Thyroid gland (tissue), 4 donors: ENCODE measurements around the gene LUC7L. TPM values are rescaled to one million over a fixed set of nuclear protein-coding genes. Genes with fewer than 3 reads are reported as not detected.

Experiments used
- DNase-seq, 2 donors: peaks; one replicate each; pipeline ENCODE4 v3.0.0-alpha.2; 2019
- H3K27ac ChIP-seq, 3 donors: fragments of 200-600 bp; sonication (generic); 1 replicate in 2 of 3; 2 replicates in 1 of 3; pipeline ENCODE4 v1.5.1; 2016 to 2019; ENCODE audit warnings: mild to moderate bottlenecking in 1 of 3, moderate library complexity in 1 of 3
- H3K27me3 ChIP-seq: fragments of 200-600 bp; sonication (generic); one replicate; pipeline ENCODE4 v1.5.1; 2019
- H3K36me3 ChIP-seq, 2 donors: fragments of 200-600 bp; sonication (generic); one replicate each; pipeline ENCODE4 v1.5.1; 2016 to 2019
- H3K4me1 ChIP-seq, 2 donors: fragments of 200-600 bp; sonication (generic); one replicate each; pipeline ENCODE4 v1.5.1; 2017 to 2019
- H3K4me3 ChIP-seq, 3 donors: fragments of 200-600 bp; sonication (generic); replicated peaks in 1 of 3; 1 replicate in 2 of 3; 2 replicates in 1 of 3; pipeline ENCODE4 v1.5.1; 2016; ENCODE audit warnings: mild to moderate bottlenecking in 1 of 3
- H3K9me3 ChIP-seq: fragments of 200-600 bp; sonication (generic); one replicate; pipeline ENCODE4 v1.5.1; 2017
- CTCF ChIP-seq, 6 experiments: fragments of 200-600 bp in 3 of 6; fragments of 450-650 bp in 3 of 6; sonication (generic) in 3 of 6; IDR thresholded peaks; one replicate each; pipeline ENCODE4 v1.5.1; 2016 to 2019; ENCODE audit warnings: antibody characterized with exemption in 6 of 6, mild to moderate bottlenecking in 2 of 6, inconsistent platforms in 1 of 6, moderate library complexity in 1 of 6
- POLR2A ChIP-seq, 2 donors: fragments of 450-650 bp; IDR thresholded peaks; one replicate each; pipeline ENCODE4 v1.6.1; 2017; ENCODE audit warnings: antibody characterized with exemption in 2 of 2, mild to moderate bottlenecking in 2 of 2, moderate library complexity in 1 of 2
- WGBS, 2 donors: methylation state at CpG; one replicate each; pipeline ENCODE4 v1.1.5; 2017; 5-methylcytosine and 5-hydroxymethylcytosine counted together
- intact Hi-C: fragments of 100-400 bp; cut with DNase I; formaldehyde crosslinking; loops from one replicate; pipeline ENCODE4 v1.15.1; 2023
- total RNA-seq, 4 donors: library from RNA; depleted of rRNA; stranded (reverse); fragments of >200 nt; gene quantifications; one replicate each; pipeline ENCODE4 v1.2.3, GENCODE V29; 2016

Gene LUC7L
- total RNA-seq, 4 donors from 2014 or later, result 96.6 to 218 (median 149) TPM

- Histone ChIP-seq H3K9me3 (no peaks in the 10 kb centered on the region), H3K36me3 (no peaks in the 10 kb centered on the region), H3K4me3 (no peak overlapping the region), H3K27me3 (no peaks in the 10 kb centered on the region), H3K4me1 (peaks cover 5 to 8% of the 10 kb centered on the region in 2 donors), H3K27ac (no peak overlapping the region)
- WGBS, 2 donors, result 80 to 93% methylated on average over 3 to 19 of the region's 30 CpGs
- TF ChIP-seq CTCF (IDR thresholded peaks at IDR 0.05), result no peak
- TF ChIP-seq POLR2A (IDR thresholded peaks at IDR 0.05), result no peak
- intact Hi-C loops, result no loop called here
- DNase-seq, result no peak
These were observed 44.5 kb upstream of the LUC7L start for GRCh38 chr16:273547-274421.

GRCh38 chr16:272633-273546 lies 43.6 kb upstream of the LUC7L start:
- no peak for TF ChIP-seq CTCF (IDR thresholded peaks at IDR 0.05)
- Histone ChIP-seq H3K4me3 (no peak overlapping the region), H3K36me3 (no peaks in the 10 kb centered on the region), H3K27ac (no peak overlapping the region), H3K27me3 (no peaks in the 10 kb centered on the region), H3K4me1 (peaks cover 5 to 8% of the 10 kb centered on the region in 2 donors), H3K9me3 (no peaks in the 10 kb centered on the region)
- intact Hi-C loops, result no loop called here
- no peak for DNase-seq
- WGBS, 2 donors, result 72 to 80% methylated on average over 17 to 20 of the region's 36 CpGs

GRCh38 chr16:270381-271255 lies 41.4 kb upstream of the LUC7L start:
- no peaks in the 10 kb centered on the region for H3K27me3 ChIP-seq
- H3K27ac ChIP-seq, result no peak overlapping the region
- no peaks in the 10 kb centered on the region for H3K36me3 ChIP-seq
- H3K4me1 ChIP-seq, result peaks cover 5 to 8% of the 10 kb centered on the region in 2 donors
- intact Hi-C loops, result no loop called here
- TF ChIP-seq CTCF (IDR thresholded peaks at IDR 0.05) (no peak), POLR2A (IDR thresholded peaks at IDR 0.05) (no peak)
- H3K9me3 ChIP-seq, result no peaks in the 10 kb centered on the region
- H3K4me3 ChIP-seq, result no peak overlapping the region
- no peak for DNase-seq
- 83 to 86% methylated on average over 16 to 17 of the region's 34 CpGs for WGBS, 2 donors

GRCh38 chr16:269061-269796 lies 40.0 kb upstream of the LUC7L start:
- TF ChIP-seq CTCF (IDR thresholded peaks at IDR 0.05) (no peak), POLR2A (IDR thresholded peaks at IDR 0.05) (no peak)
- Histone ChIP-seq H3K36me3 (peaks cover 8 to 11% of the 10 kb centered on the region in 2 donors), H3K27ac (no peak overlapping the region), H3K27me3 (no peaks in the 10 kb centered on the region), H3K9me3 (no peaks in the 10 kb centered on the region), H3K4me3 (no peak overlapping the region), H3K4me1 (no peaks in the 10 kb centered on the region)
- WGBS, 2 donors, result 79 to 80% methylated on average over 18 to 19 of the region's 24 CpGs
- no peak for DNase-seq
- intact Hi-C loops, result no loop called here
